ENCODE data around the gene HELLS.
A peak's percentile ranks its signal among the peaks of the same experiment; 100 is the strongest.
"Not testable (repeated sequence)": the region's sequence is repeated elsewhere in the genome, so short reads cannot be mapped to it uniquely, and the experiment has no call there.

HELLS gene

GRCh38 chr10:94545391-94546048 lies at the start of gene HELLS:
Gene HELLS (plus strand): TSS chr10:94545788. CDS start chr10:94545922, 134 bp downstream.
- DNase-seq (ENCODE audit: low read depth in 2 of 2) = peak; percentile 76 to 78

- DNase-seq (ENCODE audit: low read depth in 2 of 2) = no peak
These were observed 49.6 kb upstream of the HELLS start for GRCh38 chr10:94496010-94496409.

- no peak for DNase-seq (ENCODE audit: low read depth in 2 of 2)
These were observed 48.9 kb upstream of the HELLS start for GRCh38 chr10:94496646-94497045.

- DNase-seq (ENCODE audit: low read depth in 2 of 2) = peak in 1 of 2 experiments; percentile 4
These were observed 45.5 kb upstream of the HELLS start for GRCh38 chr10:94500063-94500462.

GRCh38 chr10:94521276-94522250 lies 24.0 kb upstream of the HELLS start:
- DNase-seq (ENCODE audit: low read depth in 2 of 2) = no peak

DNA sequence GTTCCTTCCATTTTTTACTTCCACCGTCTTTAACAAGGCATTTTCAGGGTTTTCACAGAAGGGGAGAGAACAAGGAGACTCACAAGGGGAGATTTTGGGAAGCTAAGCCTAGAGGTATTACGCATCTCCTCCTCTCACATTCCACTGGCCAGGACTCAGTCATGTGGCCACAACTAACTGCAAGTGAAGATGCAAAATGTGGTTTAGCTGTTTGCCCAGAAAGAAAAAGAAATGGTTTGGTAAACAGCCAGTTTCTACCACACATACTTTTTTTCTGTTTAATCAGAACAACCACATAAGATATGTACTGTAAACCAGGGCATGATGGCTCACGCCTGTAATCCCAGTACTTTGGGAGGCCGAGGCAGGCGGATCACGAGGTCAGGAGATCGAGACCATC lies 21.4 kb upstream of the HELLS start:
- DNase-seq (ENCODE audit: low read depth in 2 of 2) = peak; percentile 9 to 20

- no peak for DNase-seq (ENCODE audit: low read depth in 2 of 2)
These were observed 20.9 kb upstream of the HELLS start for GRCh38 chr10:94524711-94525110.

DNA sequence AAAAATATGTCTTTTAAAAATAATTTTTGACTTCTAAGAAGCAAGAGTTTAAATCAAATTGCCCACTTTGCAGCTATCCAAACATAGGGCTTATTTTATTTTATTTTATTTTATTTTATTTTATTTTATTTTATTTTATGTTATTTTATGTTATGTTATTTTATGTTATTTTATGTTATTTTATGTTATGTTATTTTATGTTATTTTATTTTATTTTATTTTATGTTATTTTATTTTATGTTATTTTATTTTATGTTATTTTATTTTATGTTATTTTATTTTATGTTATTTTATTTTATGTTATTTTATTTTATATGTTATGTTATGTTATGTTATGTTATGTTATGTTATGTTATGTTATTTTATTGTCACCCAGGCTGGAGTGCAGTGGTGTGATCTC lies 14.0 kb upstream of the HELLS start:
- not testable (repeated sequence) for DNase-seq (ENCODE audit: low read depth in 2 of 2)

DNA sequence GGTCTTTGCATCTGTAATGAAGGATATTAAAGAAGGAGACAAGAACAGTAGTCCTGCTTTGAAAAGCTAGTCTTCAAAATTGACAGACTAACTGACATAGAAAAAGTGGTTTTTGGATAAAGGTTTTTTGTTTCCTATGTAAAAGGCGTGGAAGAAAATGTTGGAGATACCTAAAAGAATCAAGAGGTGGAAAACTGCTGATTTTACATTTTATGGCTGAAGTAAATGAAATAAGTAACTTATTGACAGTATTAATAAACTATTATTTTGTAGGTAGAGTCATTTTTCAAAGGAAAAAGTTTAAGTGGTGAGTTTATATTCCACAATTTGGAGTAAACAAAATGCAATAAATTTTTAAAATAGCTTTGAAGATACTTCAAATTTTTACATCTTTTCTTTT lies 12.6 kb upstream of the HELLS start:
- no peak for DNase-seq (ENCODE audit: low read depth in 2 of 2)

DNA sequence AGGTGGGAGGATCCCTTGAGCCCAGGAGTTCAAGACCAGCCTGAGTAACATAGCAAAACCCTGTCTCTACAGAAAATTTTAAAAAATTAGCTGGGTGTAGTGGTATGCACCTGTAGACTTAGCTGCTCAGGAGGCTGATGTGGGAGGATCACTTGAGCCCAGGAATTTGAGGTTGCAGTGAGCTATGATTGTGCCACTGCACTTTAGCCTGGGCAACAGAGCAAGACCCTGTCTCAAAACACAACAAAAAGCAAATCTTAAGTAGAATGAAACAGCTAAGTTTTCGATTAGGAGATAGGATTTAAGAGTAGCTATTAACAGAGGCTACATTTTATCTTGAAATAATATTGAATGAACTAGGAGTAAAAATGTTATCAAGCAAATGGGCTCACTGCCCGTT lies 3.3 kb upstream of the HELLS start:
- not testable (repeated sequence) for DNase-seq (ENCODE audit: low read depth in 2 of 2)

GRCh38 chr10:94546049-94546900 lies 687 bp downstream of the HELLS start:
- no peak for DNase-seq (ENCODE audit: low read depth in 2 of 2)

DNA sequence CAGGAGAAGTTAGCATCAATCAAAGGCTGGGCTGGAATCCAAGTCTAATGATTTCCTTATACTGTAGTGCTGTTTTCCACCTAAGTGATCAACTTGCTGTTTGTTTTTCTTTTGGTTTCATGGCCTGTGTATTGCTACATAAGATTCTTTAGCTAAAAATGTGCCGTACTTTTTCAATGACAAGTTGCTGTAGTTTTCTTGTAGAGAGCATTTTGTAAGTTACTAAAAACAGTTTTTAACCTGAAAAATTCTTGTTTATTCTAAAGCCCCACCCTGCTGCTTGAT lies 1.3 kb downstream of the HELLS start:
- no peak for DNase-seq (ENCODE audit: low read depth in 2 of 2)

DNA sequence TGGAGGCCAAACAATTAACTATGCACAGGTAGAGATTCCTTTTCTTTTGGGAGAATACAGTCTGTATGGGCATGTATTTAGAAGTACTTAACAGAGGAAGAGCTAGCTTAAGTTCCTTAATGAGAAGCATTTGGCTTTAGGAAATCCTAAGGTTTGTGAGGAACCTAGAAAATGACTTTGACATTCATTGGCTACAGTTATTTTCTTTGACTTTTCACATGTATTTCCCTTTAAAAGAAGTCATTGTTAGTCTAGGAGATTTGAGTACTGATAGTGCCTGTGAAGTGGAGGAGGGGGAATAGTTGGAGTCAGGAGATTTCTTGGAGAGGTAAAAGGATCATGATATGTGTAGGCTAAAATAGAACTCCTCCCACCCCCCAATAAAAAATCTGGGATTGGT lies 3.6 kb downstream of the HELLS start:
- DNase-seq (ENCODE audit: low read depth in 2 of 2) = no peak

DNA sequence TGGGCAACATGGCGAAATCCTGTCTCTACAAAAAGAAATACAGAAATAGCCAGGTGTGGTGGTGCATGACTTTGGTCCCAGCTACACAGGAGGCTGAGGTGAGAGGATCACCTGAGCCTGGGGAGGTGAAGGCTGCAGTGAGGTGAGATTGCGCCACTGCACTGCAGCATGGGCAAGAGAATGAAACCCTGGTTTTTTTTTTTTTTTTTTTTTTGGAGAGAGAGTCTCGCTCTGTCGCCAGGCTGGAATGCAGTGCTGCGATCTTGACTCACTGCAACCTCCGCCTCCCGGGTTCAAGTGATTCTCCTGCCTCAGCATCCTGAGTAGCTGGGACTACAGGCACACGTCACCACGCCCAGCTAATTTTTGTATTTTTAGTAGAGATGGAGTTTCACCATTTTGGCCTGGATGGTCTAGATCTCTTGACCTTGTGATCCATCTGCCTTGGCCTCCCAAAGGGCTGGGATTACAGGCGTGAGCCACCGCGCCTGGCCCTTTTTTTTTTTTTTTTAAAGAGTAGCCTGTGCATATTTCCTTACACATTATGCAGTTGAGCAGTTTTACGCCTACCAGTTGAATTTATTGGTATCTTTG lies 22.2 kb downstream of the HELLS start:
- not testable (repeated sequence) for DNase-seq (ENCODE audit: low read depth in 2 of 2)

DNA sequence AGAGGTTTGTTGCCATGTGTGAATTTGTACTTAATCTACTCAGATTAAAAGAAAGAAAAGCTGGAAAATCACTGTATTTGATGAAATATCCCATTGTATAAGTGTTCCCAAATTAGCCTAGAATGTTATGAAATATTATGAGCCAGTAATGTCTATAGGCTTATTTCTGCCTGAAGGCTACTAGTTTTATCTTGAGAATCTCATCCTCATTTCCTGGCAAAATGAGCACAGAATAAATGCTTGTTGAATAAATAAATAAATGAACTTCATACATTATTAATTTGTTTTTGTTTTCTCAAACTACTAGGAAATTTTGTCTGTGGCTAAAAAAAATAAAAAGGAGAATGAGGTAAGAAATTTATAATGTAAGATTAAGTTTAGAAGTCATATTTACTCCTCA lies 25.5 kb downstream of the HELLS start:
- DNase-seq (ENCODE audit: low read depth in 2 of 2) = no peak

- DNase-seq (ENCODE audit: low read depth in 2 of 2) = peak; percentile 12 to 14
These were observed 25.9 kb downstream of the HELLS start for GRCh38 chr10:94571528-94571927.

DNA sequence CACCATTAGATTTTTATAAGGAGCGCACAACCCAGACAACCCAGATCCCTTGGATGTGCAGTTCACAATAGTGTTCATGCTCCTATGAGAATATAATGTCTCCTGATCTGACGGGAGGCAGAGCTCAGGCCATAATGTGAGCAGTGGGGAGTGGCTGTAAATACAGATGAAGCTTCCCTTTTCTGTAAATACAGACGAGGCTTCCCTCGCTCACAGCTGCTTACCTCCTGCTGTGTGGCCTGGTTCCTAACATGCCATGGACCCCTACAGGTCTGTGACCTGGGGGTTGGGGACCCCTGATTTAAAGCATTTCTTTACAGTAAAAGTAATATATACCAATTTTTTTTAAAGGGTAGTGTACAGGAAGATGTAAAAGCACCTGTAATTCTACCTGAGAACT lies 33.2 kb downstream of the HELLS start:
- no peak for DNase-seq (ENCODE audit: low read depth in 2 of 2)

GRCh38 chr10:94583124-94583523 lies 37.5 kb downstream of the HELLS start:
- DNase-seq (ENCODE audit: low read depth in 2 of 2) = no peak

DNA sequence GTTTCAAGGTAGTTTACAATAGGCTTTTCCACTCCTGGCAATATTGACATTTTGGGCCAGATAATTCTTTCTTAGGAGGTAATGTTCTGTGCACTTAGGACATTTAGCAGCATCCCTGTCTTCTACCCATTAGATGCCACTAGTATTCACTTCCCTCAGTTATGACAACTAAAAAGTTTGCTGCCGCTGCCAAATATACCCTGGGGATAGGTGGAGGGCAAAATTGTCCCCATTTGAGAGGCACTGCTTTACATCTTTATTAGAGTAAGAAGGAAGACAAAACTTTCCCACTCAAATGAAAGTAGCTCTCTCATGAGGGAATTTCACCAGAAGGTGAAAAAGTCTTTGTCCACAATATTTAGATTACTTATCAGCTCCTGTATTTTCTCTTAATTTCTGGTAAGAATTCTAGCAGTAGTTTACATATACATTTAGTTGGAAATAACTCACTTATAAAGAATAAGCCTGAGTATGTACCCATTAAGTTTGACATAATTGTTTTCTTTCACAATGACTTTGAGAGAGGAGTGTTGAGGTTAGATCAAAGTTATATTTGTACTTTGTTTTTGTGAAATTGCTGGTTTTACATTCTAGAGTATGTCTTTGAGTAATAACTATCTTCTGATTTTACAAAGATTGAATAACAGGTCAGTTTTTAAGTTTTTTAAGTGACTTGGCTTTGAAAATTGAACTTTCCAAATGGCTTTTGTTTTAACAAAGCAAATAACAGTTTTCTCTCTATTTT lies 46.0 kb downstream of the HELLS start:
- no peak for DNase-seq (ENCODE audit: low read depth in 2 of 2)

- no peak for DNase-seq (ENCODE audit: low read depth in 2 of 2)
These were observed 57.3 kb downstream of the HELLS start for GRCh38 chr10:94602729-94603515.
